GM12891 (cell line): ENCODE data around the gene NUTF2.

Experiments
- POLR2A ChIP-seq: IDR thresholded peaks from 2 replicates; pipeline ENCODE4 v1.6.1; 2011; ENCODE audit warnings: low read depth, low read length, control low read depth
- POLR2AphosphoS5 ChIP-seq: IDR thresholded peaks from 2 replicates; pipeline ENCODE4 v1.6.1; 2011; ENCODE audit warnings: low read depth, low read length, control low read depth
- SPI1 ChIP-seq: IDR thresholded peaks from 2 replicates; pipeline ENCODE4 v1.6.1; 2011; ENCODE audit warnings: low read depth, low read length, control low read depth
- TAF1 ChIP-seq: IDR thresholded peaks from 2 replicates; pipeline ENCODE4 v1.6.1; 2011; ENCODE audit warnings: low read depth, low read length, control low read depth

- TF ChIP-seq POLR2A, result no peak
- no peak for TF ChIP-seq POLR2AphosphoS5
- TF ChIP-seq TAF1, result no peak
- TF ChIP-seq SPI1, result no peak
These were observed 1.4 kb downstream of the NUTF2 start for GRCh38 chr16:67848118-67848517.
